Omental fat pad (tissue), 4 donors: ENCODE results near the gene ATOH1. TPM values are rescaled to one million over a fixed set of nuclear protein-coding genes. Genes with fewer than 3 reads are reported as not detected.
A peak's percentile ranks its signal among the peaks of the same experiment; 100 is the strongest.

Experiments used
- ATAC-seq: fragments of 150-250 bp; one replicate; pipeline ENCODE4 v1.9.1; 2016; ENCODE audit warnings: mild to moderate bottlenecking, moderate library complexity; ENCODE audit not compliant: low FRiP score
- DNase-seq: peaks from one replicate; pipeline ENCODE4 v3.0.0-alpha.2; 2019; ENCODE audit warnings: low spot score
- CTCF ChIP-seq, 3 donors: fragments of 450-650 bp; IDR thresholded peaks; one replicate each; pipeline ENCODE4 v1.5.1; 2016 to 2017; ENCODE audit warnings: antibody characterized with exemption in 3 of 3, mild to moderate bottlenecking in 3 of 3, moderate library complexity in 2 of 3
- total RNA-seq, 4 donors: library from RNA; depleted of rRNA; stranded (reverse); fragments of >200 nt; gene quantifications; one replicate each; pipeline ENCODE4 v1.1.0, GENCODE V29; 2016

Gene ATOH1
- total RNA-seq: not detected

DNA sequence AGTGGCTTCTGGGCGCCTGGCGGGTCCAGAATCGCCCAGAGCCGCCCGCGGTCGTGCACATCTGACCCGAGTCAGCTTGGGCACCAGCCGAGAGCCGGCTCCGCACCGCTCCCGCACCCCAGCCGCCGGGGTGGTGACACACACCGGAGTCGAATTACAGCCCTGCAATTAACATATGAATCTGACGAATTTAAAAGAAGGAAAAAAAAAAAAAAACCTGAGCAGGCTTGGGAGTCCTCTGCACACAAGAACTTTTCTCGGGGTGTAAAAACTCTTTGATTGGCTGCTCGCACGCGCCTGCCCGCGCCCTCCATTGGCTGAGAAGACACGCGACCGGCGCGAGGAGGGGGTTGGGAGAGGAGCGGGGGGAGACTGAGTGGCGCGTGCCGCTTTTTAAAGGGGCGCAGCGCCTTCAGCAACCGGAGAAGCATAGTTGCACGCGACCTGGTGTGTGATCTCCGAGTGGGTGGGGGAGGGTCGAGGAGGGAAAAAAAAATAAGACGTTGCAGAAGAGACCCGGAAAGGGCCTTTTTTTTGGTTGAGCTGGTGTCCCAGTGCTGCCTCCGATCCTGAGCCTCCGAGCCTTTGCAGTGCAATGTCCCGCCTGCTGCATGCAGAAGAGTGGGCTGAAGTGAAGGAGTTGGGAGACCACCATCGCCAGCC, at the start of gene ATOH1:
Gene ATOH1, plus strand, starts transcription at position 422 of the 663 bp plus-strand sequence. Its CDS starts 174 bp downstream, at position 596.
- TF ChIP-seq CTCF (IDR thresholded peaks at IDR 0.05): no peak
- no peak for DNase-seq
- no peak for ATAC-seq

- no peak for TF ChIP-seq CTCF (IDR thresholded peaks at IDR 0.05)
- DNase-seq (no peak), ATAC-seq (no peak)
These were observed 49.3 kb upstream of the ATOH1 start for GRCh38 chr4:93779228-93779627.

- no peak for TF ChIP-seq CTCF (IDR thresholded peaks at IDR 0.05)
- no peak for DNase-seq
- ATAC-seq: no peak
These were observed 48.5 kb upstream of the ATOH1 start for GRCh38 chr4:93780080-93780479.

DNA sequence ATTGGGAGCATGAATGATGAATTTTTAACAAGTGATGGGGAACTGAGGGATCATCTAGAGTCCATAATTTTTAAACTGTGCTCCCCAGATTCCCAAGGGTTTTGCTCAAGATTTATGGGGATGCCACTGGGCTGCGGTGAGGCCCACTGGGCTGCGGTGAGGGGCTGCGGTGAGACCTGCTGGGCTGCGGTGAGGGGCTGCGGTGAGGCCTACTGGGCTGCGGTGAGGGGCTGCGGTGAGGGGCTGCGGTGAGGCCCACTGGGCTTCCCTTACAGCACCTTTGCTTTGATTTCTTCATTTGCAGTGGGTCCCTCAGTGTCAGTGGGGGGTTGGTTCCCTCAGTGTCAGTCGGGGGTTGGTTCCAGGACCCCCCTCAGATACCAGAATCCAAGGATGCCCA, 47.4 kb upstream of the ATOH1 start:
- no peak for TF ChIP-seq CTCF (IDR thresholded peaks at IDR 0.05)
- no peak for DNase-seq
- no peak for ATAC-seq

DNA sequence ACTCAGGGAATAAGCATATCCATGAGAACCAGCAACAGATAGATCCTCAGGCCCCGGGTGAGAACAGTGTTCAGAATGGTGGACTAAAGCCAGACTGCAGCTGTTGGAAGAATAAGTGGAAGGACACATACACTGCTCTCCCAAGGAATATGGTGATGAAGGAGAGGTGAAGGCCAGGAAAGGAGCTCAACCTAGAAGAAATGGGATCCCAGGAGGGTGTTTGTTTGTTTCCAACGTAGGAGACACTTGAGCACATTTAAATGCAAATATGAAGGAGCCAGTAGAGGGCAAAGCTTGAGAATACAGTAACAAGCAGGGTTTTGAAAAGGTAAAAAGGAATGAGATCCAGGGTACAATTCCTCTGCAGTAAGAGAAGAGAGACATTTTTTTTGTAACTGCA, 42.4 kb upstream of the ATOH1 start:
- ATAC-seq (no peak), DNase-seq (no peak)
- TF ChIP-seq CTCF (IDR thresholded peaks at IDR 0.05): no peak

DNA sequence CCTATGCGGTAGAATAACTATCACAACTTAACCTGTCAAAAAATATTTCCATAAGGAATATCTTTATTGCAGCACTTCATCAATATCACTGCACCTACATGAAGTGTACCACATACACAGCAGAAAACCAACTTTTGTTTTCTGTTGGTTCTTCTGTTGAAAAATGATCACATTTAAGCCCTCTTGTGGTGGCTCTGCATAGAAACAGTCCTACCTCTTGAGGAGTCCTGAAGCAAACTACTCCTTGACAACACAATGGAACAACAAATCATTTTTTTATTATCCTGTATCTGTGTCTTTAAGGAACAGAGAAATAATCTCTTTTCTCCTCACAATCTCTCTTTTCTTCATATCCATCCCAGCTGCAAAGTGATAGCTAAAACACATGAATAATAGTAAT, 39.8 kb upstream of the ATOH1 start:
- no peak for DNase-seq
- no peak for ATAC-seq
- TF ChIP-seq CTCF (IDR thresholded peaks at IDR 0.05): no peak

- ATAC-seq (no peak), DNase-seq (peak; percentile 31)
- TF ChIP-seq CTCF (IDR thresholded peaks at IDR 0.05): no peak
These were observed 36.9 kb upstream of the ATOH1 start for GRCh38 chr4:93791570-93792195.
